Epithelial cell of esophagus (primary cell): ENCODE data around the gene COL13A1.
A peak's percentile ranks its signal among the peaks of the same experiment; 100 is the strongest.

ENCODE experiments used
- DNase-seq: peaks from one replicate; pipeline ENCODE4 v3.0.0; 2010; ENCODE audit warnings: low read depth
- H3K4me3 ChIP-seq: 2 replicates; pipeline ENCODE4 v1.5.1; 2011; ENCODE audit warnings: mild to moderate bottlenecking, low read length, control low read depth
- TF ChIP-seq, protein P1 (sequence below): IDR thresholded peaks from 2 replicates; pipeline ENCODE4 v1.5.1; 2011; ENCODE audit warnings: low read depth, mild to moderate bottlenecking, low read length, control low read depth, inconsistent platforms; ENCODE audit not compliant: insufficient read depth; ENCODE audit errors: missing control alignments

COL13A1 gene

DNA sequence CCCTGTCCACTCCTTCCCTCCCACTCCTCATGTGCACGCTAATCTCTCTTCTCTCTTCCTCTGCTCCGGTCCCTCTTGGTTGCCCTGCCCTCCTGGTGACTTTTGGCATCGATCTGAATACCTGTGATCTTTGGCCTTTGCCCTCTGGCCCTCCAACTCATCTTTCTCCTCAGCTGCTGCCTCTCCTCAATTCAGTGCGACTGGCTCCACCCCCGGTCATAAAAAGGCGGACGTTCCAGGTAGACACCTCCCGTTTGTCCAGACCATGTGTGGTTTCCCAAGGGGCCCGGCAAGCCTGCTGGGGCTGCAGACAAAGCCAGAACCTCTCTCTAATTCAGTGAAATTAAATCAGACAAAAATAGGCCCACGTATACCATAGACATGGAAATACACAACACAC, 96.8 kb downstream of the COL13A1 start:
- no peak overlapping the region for H3K4me3 ChIP-seq
- TF ChIP-seq, protein P1, sequence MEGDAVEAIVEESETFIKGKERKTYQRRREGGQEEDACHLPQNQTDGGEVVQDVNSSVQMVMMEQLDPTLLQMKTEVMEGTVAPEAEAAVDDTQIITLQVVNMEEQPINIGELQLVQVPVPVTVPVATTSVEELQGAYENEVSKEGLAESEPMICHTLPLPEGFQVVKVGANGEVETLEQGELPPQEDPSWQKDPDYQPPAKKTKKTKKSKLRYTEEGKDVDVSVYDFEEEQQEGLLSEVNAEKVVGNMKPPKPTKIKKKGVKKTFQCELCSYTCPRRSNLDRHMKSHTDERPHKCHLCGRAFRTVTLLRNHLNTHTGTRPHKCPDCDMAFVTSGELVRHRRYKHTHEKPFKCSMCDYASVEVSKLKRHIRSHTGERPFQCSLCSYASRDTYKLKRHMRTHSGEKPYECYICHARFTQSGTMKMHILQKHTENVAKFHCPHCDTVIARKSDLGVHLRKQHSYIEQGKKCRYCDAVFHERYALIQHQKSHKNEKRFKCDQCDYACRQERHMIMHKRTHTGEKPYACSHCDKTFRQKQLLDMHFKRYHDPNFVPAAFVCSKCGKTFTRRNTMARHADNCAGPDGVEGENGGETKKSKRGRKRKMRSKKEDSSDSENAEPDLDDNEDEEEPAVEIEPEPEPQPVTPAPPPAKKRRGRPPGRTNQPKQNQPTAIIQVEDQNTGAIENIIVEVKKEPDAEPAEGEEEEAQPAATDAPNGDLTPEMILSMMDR = no peak
- no peak for DNase-seq

DNA sequence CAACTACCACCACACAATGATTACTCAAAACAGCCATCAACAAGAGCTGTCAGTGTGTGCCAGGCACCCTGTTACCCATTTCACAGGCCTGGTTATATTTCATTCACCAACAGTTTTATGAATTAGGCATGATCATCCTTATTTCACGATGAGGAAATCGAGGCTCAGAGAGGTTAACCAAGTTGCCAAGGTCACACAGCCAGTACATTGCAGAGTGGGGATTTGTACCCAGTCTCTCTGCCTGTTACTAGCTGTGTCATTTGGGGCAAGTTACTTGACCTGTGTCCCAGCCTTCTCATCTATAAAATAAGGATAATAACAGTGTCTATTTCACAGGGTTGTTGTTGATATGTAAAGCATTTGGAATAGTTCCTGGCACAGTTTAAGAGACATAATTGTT, 97.2 kb downstream of the COL13A1 start:
- no peak overlapping the region for H3K4me3 ChIP-seq
- TF ChIP-seq, protein P1 = no peak
- DNase-seq = no peak

DNA sequence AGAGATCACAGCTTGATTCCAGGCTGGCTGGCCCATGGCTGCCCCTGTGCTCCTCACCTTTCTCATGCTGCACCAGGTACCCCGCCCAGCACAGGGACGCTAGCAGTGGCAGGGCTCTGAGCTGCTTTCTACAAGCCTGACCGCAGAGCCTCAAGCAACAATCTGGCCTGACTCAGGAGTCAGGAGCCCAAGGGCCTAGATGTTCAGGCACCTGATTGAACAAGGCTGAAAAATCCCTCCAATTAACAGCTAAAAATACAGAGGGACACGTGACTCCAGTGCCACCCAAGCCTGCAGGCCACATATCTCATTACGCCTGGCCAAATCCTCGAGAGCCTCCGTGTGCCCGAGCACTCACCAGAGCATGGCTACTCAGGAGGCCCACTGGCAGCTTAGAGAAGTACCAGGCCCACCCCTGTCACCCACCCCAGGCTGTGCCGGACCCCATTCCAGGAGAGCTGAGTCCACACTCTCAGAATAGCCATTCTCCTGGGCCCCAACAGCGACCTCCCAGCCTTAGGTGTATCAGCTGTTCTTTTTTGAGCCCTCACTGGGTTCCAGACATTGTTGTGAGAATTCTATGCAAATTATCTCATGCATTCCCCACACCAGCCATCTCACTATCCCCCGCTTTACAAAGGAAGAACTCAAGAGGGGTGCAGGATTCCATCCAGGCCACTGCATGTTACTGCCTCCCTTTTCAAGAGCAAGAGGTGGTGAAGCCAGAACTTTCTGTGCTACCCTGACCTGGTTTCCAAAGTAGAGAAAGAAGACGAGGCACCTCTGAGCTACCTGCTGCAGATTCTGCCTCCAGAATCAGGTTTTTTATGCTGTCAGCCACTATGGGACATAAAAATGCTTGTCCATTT, 98.3 kb downstream of the COL13A1 start:
- DNase-seq = no peak
- H3K4me3 ChIP-seq = no peak overlapping the region
- TF ChIP-seq, protein P1 = no peak

DNA sequence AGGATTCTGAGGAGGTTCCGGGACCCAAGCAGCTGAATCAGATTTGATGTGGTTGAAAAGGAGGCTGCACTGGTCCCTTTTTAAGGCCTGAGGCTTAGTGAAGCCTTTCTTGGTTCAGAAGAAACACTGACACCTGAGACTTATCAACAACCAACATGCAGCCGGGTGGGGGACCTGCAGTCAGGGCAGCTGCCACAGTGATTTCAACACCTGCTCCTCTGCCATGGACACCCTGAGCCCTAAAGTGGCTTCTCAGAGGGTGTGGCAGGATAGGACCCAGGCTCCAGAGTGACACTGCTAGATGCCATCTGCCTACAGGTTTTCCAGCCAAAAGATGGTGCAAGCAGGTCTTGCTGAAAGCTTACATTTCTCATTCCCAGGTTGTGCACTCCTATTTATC, 99.3 kb downstream of the COL13A1 start:
- no peak for DNase-seq
- TF ChIP-seq, protein P1 = no peak
- no peak overlapping the region for H3K4me3 ChIP-seq

DNA sequence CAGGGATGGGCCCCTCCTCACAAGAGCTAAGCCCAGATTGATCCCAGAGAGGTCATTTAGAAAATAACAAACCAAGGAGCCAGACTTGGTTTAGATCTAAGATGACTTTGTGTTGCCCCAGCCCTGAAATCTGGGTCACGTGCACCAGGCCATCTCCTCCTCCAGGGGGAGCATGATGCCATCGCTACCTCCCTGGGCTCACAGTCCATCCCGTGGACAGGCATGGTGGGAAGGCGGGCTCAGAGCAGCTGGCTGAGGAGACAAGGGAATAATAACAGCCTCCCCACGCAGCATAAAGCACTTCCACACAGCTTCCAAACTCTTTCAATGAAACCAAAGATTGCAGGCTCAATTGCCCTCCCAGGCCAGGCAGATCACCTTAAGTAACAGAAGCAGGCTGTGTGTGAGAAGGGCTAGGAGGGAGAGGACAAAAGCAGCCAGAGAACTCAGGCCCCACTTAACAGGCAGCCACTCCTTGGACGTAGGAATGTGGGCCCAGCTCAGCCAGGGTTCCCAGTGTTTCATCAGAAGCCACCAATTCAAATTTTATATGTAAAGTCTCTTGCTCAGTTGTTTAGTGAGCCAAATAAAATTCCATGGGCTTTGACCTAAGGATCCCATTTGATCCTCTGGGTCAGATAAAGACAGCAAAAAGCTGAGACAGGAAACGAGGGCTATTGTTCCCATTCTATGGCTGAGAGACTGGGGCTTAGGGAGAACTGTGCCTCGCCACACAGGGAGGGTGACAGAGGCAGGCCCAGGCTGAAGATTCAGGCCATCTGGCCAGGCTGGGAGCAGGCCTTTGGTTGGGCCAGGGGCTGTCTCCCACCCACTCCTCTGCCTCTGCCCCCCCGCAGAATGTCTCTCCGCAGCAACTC, 100.2 kb downstream of the COL13A1 start:
- H3K4me3 ChIP-seq = no peak overlapping the region
- TF ChIP-seq, protein P1 = peak; percentile 63
- DNase-seq = peak; percentile 40

DNA sequence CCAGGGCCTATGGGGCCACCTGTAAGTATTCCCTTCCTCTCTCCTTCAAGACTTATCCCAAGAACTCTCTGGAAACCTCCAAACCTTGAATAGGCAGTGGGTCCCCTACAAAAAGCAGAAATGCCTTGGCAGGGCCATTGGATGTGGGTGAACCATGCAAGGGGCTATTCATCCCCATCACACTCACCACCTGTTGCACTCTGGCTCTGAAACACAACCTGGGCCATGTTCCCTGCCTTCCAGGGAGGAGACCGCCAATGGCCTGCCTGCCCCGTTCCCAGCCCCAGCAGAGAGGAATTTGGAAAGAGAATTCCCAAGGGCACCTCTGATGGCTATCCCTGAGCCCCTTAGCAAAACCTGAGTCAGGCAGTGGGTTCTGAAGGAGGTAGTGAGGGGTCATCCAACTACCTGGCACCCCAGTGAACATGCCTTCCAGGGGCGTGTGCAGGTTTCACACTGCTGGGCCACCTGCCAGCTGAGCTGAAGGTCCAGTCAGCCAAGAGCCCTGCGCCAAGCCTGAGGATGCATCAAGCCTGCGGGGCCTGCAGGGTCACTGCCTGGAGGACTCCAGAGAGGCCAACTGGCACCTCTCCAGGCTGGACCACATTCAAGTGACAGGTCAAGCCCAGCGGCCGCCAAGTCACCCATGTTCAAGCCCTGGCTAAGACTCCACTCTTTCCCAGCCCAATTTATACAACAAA, 101.3 kb downstream of the COL13A1 start:
- DNase-seq = no peak
- TF ChIP-seq, protein P1 = no peak
- H3K4me3 ChIP-seq = no peak overlapping the region
